Suprapubic skin (tissue), 4 donors: ENCODE results near the gene ZNF496. TPM values are rescaled to one million over a fixed set of nuclear protein-coding genes. Genes with fewer than 3 reads are reported as not detected.

Experiments used
- DNase-seq, 2 donors: peaks; one replicate each; pipeline ENCODE4 v3.0.0-alpha.2; 2019; ENCODE audit warnings: low spot score in 2 of 2
- H3K27ac ChIP-seq: fragments of 200-600 bp; sonication (generic); one replicate; pipeline ENCODE4 v1.5.1; 2019
- H3K27me3 ChIP-seq: fragments of 200-600 bp; sonication (generic); one replicate; pipeline ENCODE4 v1.5.1; 2019
- H3K36me3 ChIP-seq: fragments of 200-600 bp; sonication (generic); one replicate; pipeline ENCODE4 v1.5.1; 2019
- H3K4me1 ChIP-seq: fragments of 200-600 bp; sonication (generic); one replicate; pipeline ENCODE4 v1.5.1; 2019
- H3K4me3 ChIP-seq: fragments of 200-600 bp; sonication (generic); one replicate; pipeline ENCODE4 v1.5.1; 2019; ENCODE audit warnings: mild to moderate bottlenecking
- H3K9me3 ChIP-seq: fragments of 200-600 bp; sonication (generic); one replicate; pipeline ENCODE4 v1.5.1; 2019
- CTCF ChIP-seq, 2 donors: fragments of 200-600 bp in 1 of 2; fragments of 450-650 bp in 1 of 2; sonication (generic) in 1 of 2; IDR thresholded peaks; one replicate each; pipeline ENCODE4 v1.5.1; 2016 to 2019; ENCODE audit warnings: antibody characterized with exemption in 2 of 2, mild to moderate bottlenecking in 1 of 2, moderate library complexity in 1 of 2
- EP300 ChIP-seq: sonication (generic); formaldehyde crosslinking; IDR thresholded peaks from one replicate; pipeline ENCODE4 v1.6.1; 2017; ENCODE audit warnings: antibody characterized with exemption
- POLR2A ChIP-seq, 2 donors: fragments of 450-650 bp; IDR thresholded peaks; one replicate each; pipeline ENCODE4 v1.6.1; 2017; ENCODE audit warnings: antibody characterized with exemption in 2 of 2, mild to moderate bottlenecking in 2 of 2, moderate library complexity in 2 of 2
- POLR2AphosphoS5 ChIP-seq, 3 donors: sonication (generic); formaldehyde crosslinking; IDR thresholded peaks; one replicate each; pipeline ENCODE4 v1.6.1; 2017; ENCODE audit warnings: antibody characterized with exemption in 3 of 3
- WGBS: methylation state at CpG from one replicate; pipeline ENCODE4 v1.1.5; 2018; 5-methylcytosine and 5-hydroxymethylcytosine counted together
- total RNA-seq, 4 donors: library from RNA; depleted of rRNA; stranded (reverse); fragments of >200 nt; gene quantifications; one replicate each; pipeline ENCODE4 v1.1.0, GENCODE V29; 2016

Gene ZNF496
- total RNA-seq, 4 donors from 2014 or later: 17.5 to 45.7 (median 21.2) TPM

- 81% methylated on average over 4 of the region's 4 CpGs for WGBS
Measured at GRCh38 chr1:247298701-247299100, 33.0 kb downstream of the ZNF496 start.

GRCh38 chr1:247298124-247298481 lies 33.6 kb downstream of the ZNF496 start:
- Histone ChIP-seq H3K4me3 (no peak overlapping the region), H3K27ac (no peak overlapping the region), H3K9me3 (no peaks in the 10 kb centered on the region), H3K27me3 (no peaks in the 10 kb centered on the region), H3K4me1 (no peaks in the 10 kb centered on the region), H3K36me3 (peaks cover 39% of the 10 kb centered on the region)
- whole genome bisulfite sequencing: 76% methylated on average over 6 of the region's 6 CpGs
- no peak for TF ChIP-seq POLR2A (IDR thresholded peaks at IDR 0.05)
- no peak for TF ChIP-seq POLR2AphosphoS5 (IDR thresholded peaks at IDR 0.05)
- TF ChIP-seq CTCF (IDR thresholded peaks at IDR 0.05): no peak
- TF ChIP-seq EP300: no peak
- no peak for DNase-seq

More at GRCh38 chr1:247298701-247299100, 33.0 kb downstream of the ZNF496 start:
- Histone ChIP-seq H3K4me3 (no peak overlapping the region), H3K27me3 (no peaks in the 10 kb centered on the region), H3K9me3 (no peaks in the 10 kb centered on the region), H3K27ac (no peak overlapping the region), H3K4me1 (no peaks in the 10 kb centered on the region), H3K36me3 (peaks cover 44% of the 10 kb centered on the region)
- DNase-seq: no peak
- no peak for TF ChIP-seq EP300
- TF ChIP-seq POLR2AphosphoS5 (IDR thresholded peaks at IDR 0.05): no peak
- TF ChIP-seq POLR2A (IDR thresholded peaks at IDR 0.05): no peak
- no peak for TF ChIP-seq CTCF (IDR thresholded peaks at IDR 0.05)

DNA sequence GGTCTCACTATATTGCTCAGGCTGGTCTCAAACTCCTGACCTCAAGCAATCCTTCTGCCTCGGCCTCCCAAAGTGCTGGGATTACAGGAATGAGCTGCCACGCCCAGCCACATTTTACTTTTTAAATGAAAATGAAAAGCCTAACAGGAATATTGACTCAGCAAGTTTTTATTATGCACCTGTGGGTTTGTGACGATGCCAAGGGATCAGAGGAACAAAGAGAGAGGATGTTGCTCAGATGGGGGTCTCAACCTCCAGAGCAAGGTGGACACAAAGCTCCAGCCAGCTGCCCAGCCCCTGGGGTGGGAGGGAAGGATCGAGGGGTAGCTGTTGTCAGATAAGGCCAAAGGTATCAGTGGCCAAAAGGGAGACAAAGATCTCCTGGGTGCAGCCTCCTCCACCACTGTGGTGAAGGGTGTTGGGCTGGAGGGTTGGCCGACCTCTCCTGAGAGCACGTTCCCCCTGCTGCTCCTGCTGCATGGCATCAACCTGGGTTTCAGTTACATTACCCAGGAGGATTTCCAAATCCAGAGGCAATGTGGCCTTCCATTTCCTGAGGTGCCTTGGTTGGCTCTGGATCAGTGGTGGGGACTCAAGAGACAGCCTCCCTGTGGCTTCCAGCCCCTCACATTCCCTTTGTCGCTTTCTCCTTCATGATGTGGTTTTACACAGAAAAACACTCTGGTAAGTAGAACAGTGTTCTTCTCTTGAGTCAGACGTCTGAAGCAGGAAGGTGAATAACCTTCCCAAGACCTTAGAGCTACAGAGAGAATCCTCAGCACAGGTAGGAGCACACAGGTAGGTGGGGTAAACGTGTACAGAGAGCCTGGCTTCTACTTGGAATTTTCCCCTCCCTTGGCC lies 34.2 kb downstream of the ZNF496 start:
- Histone ChIP-seq H3K36me3 (peaks cover 33% of the 10 kb centered on the region), H3K4me1 (no peaks in the 10 kb centered on the region), H3K27me3 (no peaks in the 10 kb centered on the region), H3K9me3 (no peaks in the 10 kb centered on the region), H3K27ac (no peak overlapping the region), H3K4me3 (no peak overlapping the region)
- no peak for TF ChIP-seq POLR2A (IDR thresholded peaks at IDR 0.05)
- DNase-seq: no peak
- 70% methylated on average over 7 of the region's 9 CpGs for WGBS

- 88% methylated on average over 8 of the region's 8 CpGs for WGBS
Measured at GRCh38 chr1:247296599-247297180, 35.0 kb downstream of the ZNF496 start.

GRCh38 chr1:247295746-247296145 lies 35.9 kb downstream of the ZNF496 start:
- no peak overlapping the region for H3K27ac ChIP-seq
- no peaks in the 10 kb centered on the region for H3K27me3 ChIP-seq
- no peak overlapping the region for H3K4me3 ChIP-seq
- DNase-seq: no peak
- no peaks in the 10 kb centered on the region for H3K4me1 ChIP-seq
- H3K9me3 ChIP-seq: no peaks in the 10 kb centered on the region
- H3K36me3 ChIP-seq: peaks cover 16% of the 10 kb centered on the region
- no peak for TF ChIP-seq EP300
- no peak for TF ChIP-seq POLR2AphosphoS5 (IDR thresholded peaks at IDR 0.05)
- no peak for TF ChIP-seq POLR2A (IDR thresholded peaks at IDR 0.05)
- no peak for TF ChIP-seq CTCF (IDR thresholded peaks at IDR 0.05)
- 67% methylated on average over 5 of the region's 5 CpGs for WGBS

More at GRCh38 chr1:247296599-247297180, 35.0 kb downstream of the ZNF496 start:
- peaks cover 25% of the 10 kb centered on the region for H3K36me3 ChIP-seq
- H3K27ac ChIP-seq: no peak overlapping the region
- H3K27me3 ChIP-seq: no peaks in the 10 kb centered on the region
- no peaks in the 10 kb centered on the region for H3K4me1 ChIP-seq
- H3K9me3 ChIP-seq: no peaks in the 10 kb centered on the region
- DNase-seq: no peak
- no peak overlapping the region for H3K4me3 ChIP-seq
- TF ChIP-seq POLR2AphosphoS5 (IDR thresholded peaks at IDR 0.05) (no peak), EP300 (no peak), CTCF (IDR thresholded peaks at IDR 0.05) (no peak), POLR2A (IDR thresholded peaks at IDR 0.05) (no peak)
